ENCODE measurements around the gene WDFY2. TPM values are rescaled to one million over a fixed set of nuclear protein-coding genes. Genes with fewer than 3 reads are reported as not detected.
"Not testable (repeated sequence)": the region's sequence is repeated elsewhere in the genome, so short reads cannot be mapped to it uniquely, and the experiment has no call there.

The WDFY2 gene
- total RNA-seq, 1 donor from 2014 or later = 20.7 TPM

DNA sequence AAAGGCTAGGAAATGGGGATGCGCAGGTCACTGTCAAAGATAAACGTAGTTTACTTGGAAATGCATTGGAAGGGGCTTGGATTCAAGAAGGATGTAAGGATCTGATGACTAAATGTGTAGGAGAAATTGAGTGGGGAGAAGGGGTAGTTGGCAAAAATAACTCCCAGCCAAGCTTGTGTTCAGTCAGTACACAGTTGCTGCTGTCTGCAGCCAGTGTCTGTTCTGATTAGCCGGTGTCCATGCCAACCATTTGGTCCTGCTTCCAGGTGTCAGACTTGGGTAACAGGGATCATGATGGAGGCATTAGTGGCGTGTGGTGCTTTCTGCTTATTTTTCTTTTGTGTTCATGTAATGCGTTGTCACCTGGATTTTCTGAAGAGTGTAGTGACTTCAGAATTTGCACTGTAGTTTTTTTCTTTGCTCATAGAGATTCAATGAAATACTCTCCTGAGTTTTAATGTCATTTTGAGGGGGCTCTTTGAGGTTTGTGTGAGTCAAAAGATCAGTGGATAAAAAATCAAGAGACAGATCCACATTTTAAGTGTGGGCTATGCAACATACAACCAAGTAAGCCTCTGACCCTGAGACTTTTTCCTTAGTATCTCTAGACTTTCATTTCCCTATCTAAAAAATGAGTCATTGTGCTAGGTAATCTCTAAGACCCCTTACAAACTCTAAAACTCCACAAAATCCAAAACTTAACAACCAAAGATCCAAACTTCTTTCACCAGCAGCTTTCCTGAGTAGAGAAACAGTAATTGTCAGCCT lies 103.9 kb downstream of the WDFY2 start:
- peaks cover 5% of the 10 kb centered on the region for H3K4me1 Mint-ChIP-seq (ENCODE audit: unreplicated experiment)
- no peak overlapping the region for H3K4me3 Mint-ChIP-seq (ENCODE audit: unreplicated experiment)
- TF ChIP-seq, protein P1, sequence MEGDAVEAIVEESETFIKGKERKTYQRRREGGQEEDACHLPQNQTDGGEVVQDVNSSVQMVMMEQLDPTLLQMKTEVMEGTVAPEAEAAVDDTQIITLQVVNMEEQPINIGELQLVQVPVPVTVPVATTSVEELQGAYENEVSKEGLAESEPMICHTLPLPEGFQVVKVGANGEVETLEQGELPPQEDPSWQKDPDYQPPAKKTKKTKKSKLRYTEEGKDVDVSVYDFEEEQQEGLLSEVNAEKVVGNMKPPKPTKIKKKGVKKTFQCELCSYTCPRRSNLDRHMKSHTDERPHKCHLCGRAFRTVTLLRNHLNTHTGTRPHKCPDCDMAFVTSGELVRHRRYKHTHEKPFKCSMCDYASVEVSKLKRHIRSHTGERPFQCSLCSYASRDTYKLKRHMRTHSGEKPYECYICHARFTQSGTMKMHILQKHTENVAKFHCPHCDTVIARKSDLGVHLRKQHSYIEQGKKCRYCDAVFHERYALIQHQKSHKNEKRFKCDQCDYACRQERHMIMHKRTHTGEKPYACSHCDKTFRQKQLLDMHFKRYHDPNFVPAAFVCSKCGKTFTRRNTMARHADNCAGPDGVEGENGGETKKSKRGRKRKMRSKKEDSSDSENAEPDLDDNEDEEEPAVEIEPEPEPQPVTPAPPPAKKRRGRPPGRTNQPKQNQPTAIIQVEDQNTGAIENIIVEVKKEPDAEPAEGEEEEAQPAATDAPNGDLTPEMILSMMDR (IDR thresholded peaks at IDR 0.05) = no peak
- no peaks in the 10 kb centered on the region for H3K27me3 Mint-ChIP-seq (ENCODE audit: unreplicated experiment)
- H3K36me3 Mint-ChIP-seq (ENCODE audit: unreplicated experiment) = no peaks in the 10 kb centered on the region
- H3K9me3 Mint-ChIP-seq (ENCODE audit: unreplicated experiment) = no peaks in the 10 kb centered on the region
- H3K27ac Mint-ChIP-seq (ENCODE audit: unreplicated experiment) = no peak overlapping the region
- DNase-seq (ENCODE audit: extremely low spot score, unreplicated experiment) = no peak

DNA sequence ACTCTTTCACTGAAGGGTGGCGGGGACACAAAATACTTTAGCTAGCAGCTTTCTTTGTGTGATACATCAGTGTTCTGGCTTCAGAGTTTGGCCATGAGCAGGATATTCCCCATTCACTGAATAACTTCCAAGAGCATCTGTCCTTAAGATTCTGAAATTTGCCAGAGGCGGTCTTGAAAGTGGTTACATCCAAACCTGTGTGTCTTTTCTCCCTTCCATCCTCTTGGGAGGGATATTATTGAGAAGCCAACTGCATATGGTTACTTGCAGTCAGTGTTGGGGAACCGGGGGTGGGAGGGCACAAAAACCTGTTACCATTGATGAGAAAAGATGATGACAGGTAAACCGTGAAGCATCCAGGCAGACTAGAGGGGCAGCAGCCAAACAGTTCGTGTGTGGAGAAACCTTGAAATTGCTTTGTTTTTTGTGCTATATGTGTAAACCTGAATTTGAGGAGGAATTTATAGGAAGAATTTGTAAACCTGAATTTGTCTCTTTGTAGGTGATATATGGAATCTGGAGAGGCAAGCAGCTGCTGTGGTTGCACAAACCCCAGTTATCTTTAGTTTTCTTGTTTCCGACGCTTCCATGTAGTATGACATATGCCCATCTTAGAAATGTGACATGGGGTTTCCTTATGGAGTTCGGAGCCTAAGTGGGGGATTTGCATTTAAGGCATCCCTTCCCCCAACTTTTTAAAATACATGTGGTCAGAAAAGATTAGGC lies 104.8 kb downstream of the WDFY2 start:
- Mint-ChIP-seq H3K27ac (ENCODE audit: unreplicated experiment) (no peak overlapping the region), H3K4me1 (ENCODE audit: unreplicated experiment) (peaks cover 5% of the 10 kb centered on the region), H3K9me3 (ENCODE audit: unreplicated experiment) (no peaks in the 10 kb centered on the region), H3K27me3 (ENCODE audit: unreplicated experiment) (no peaks in the 10 kb centered on the region), H3K36me3 (ENCODE audit: unreplicated experiment) (no peaks in the 10 kb centered on the region), H3K4me3 (ENCODE audit: unreplicated experiment) (no peak overlapping the region)
- DNase-seq (ENCODE audit: extremely low spot score, unreplicated experiment) = no peak
- TF ChIP-seq, protein P1 (IDR thresholded peaks at IDR 0.05) = no peak

DNA sequence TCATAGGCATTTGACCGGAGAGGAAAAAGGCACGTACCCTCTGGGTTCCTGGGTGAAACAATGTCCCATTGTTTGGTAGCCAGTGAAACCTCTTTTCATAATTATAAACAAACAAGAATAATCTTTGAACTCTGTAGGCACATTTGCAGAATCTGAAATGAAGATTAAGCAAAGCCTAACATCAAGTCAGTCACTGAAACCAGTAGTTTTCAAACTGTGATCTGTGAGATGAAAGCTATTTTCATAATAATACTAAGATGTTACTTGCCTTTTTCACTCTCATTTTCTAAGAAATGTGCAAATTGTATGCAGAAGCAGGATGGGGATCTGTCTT lies 105.4 kb downstream of the WDFY2 start:
- Mint-ChIP-seq H3K27ac (ENCODE audit: unreplicated experiment) (no peak overlapping the region), H3K27me3 (ENCODE audit: unreplicated experiment) (no peaks in the 10 kb centered on the region), H3K4me1 (ENCODE audit: unreplicated experiment) (peaks cover 2% of the 10 kb centered on the region), H3K4me3 (ENCODE audit: unreplicated experiment) (no peak overlapping the region), H3K36me3 (ENCODE audit: unreplicated experiment) (no peaks in the 10 kb centered on the region), H3K9me3 (ENCODE audit: unreplicated experiment) (no peaks in the 10 kb centered on the region)
- no peak for DNase-seq (ENCODE audit: extremely low spot score, unreplicated experiment)
- TF ChIP-seq, protein P1 (IDR thresholded peaks at IDR 0.05) = no peak

DNA sequence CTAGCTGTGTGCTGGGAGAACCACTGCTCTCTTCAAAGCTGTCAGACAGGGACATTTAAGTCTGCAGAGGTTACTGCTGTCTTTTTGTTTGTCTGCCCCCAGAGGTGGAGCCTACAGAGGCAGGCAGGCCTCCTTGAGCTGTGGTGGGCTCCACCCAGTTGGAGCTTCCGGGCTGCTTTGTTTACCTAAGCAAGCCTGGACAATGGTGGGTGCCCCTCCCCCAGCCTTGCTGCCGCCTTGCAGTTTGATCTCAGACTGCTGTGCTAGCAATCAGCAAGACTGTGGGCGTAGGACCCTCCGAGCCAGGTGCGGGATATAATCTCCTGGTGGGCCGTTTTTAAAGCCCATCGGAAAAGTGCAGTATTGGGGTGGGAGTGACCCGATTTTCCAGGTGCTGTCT lies 111.4 kb downstream of the WDFY2 start:
- not testable (repeated sequence) for H3K36me3 Mint-ChIP-seq (ENCODE audit: unreplicated experiment); H3K4me3 Mint-ChIP-seq (ENCODE audit: unreplicated experiment); H3K9me3 Mint-ChIP-seq (ENCODE audit: unreplicated experiment); H3K27ac Mint-ChIP-seq (ENCODE audit: unreplicated experiment); H3K27me3 Mint-ChIP-seq (ENCODE audit: unreplicated experiment); DNase-seq (ENCODE audit: extremely low spot score, unreplicated experiment)
- H3K4me1 Mint-ChIP-seq (ENCODE audit: unreplicated experiment) = peaks cover 19% of the 10 kb centered on the region

DNA sequence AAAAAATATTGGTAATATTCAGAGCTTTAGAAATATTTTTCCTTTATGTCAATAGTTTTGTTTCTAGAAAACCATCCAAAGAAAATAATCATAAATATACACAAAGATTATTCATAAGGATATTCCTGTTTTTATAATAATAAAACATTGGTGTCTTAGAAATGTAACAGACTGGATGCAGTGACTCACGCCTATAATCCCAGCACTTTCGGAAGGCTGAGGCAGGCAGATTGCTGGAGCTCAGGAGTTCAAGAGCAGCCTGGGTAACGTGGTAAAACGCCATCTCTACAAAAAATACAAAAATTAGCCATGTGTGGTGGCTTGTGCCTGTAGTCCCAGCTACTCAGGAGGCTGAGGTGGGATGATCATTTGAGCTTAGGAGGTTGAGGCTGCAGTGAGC lies 112.9 kb downstream of the WDFY2 start:
- Mint-ChIP-seq H3K9me3 (ENCODE audit: unreplicated experiment) (no peaks in the 10 kb centered on the region), H3K4me1 (ENCODE audit: unreplicated experiment) (peaks cover 19% of the 10 kb centered on the region), H3K36me3 (ENCODE audit: unreplicated experiment) (no peaks in the 10 kb centered on the region), H3K4me3 (ENCODE audit: unreplicated experiment) (peak overlapping the region; percentile 42), H3K27me3 (ENCODE audit: unreplicated experiment) (no peaks in the 10 kb centered on the region), H3K27ac (ENCODE audit: unreplicated experiment) (peak overlapping the region; percentile 85)
- DNase-seq (ENCODE audit: extremely low spot score, unreplicated experiment) = no peak
- TF ChIP-seq, protein P1 (IDR thresholded peaks at IDR 0.05) = no peak

Measured in osteocyte (in vitro differentiated cells).